K562 (cell line): ENCODE results near the gene SMIM36. TPM values are rescaled to one million over a fixed set of nuclear protein-coding genes. Genes with fewer than 3 reads are reported as not detected.

Experiments
- ATAC-seq: fragments of 200-7000 bp; cut with Tn5 transposase; 3 replicates; pipeline ENCODE4 v1.9.1; 2020; ENCODE audit warnings: moderate library complexity
- BruUV-seq: library from RNA; stranded (reverse); fragments of 400-500 nt; replicated peaks from 2 replicates; lab custom pipeline; 2021; lab: Mats Ljungman, UMichigan
- CTCF ChIA-PET: fragments of 300-600 bp; formaldehyde crosslinking; extraction: SDS; loops from one replicate; lab custom pipeline; 2021; ENCODE audit warnings: low intra/inter-chr PET ratio; lab: Yijun Ruan, JAX
- POLR2A ChIA-PET: fragments of 300-600, 350-650 bp; sonication (Branson Sonifier 250); formaldehyde crosslinking; extraction: SDS; loops from one replicate; lab custom pipeline; 2021; ENCODE audit warnings: antibody characterized with exemption, inconsistent platforms; lab: Yijun Ruan, JAX
- DNase-seq, 4 experiments: peaks; one replicate each; pipeline versions ENCODE4 v3.0.0 to v3.0.0-alpha.2; 2011 to 2018; ENCODE audit warnings: low spot score in 3 of 4, mixed read lengths in 3 of 4; ENCODE audit errors: extremely low read depth in 1 of 4
- FAIRE-seq: peaks from 2 replicates; lab custom pipeline; 2011; peaks lifted over from hg19 to GRCh38; lab: Jason Lieb, UNC
- H2AFZ ChIP-seq: 2 replicates; pipeline ENCODE4 v1.6.0; 2011; ENCODE audit warnings: low read depth, low read length, control low read depth, inconsistent platforms
- H3K27ac ChIP-seq: fragments of 200-600 bp; 3 replicates; pipeline ENCODE4 v1.8.0; 2011; ENCODE audit warnings: low read depth, mild to moderate bottlenecking, control low read depth, inconsistent platforms, low read length, moderate library complexity, mixed read lengths; ENCODE audit errors: extremely low read depth
- H3K27me3 ChIP-seq, 2 experiments: fragments of 300-600 bp in 1 of 2; 2 replicates in 1 of 2; 3 replicates in 1 of 2; pipeline versions ENCODE4 v1.6.0 to v1.8.0; 2011; ENCODE audit warnings: inconsistent platforms in 2 of 2, low read length in 2 of 2, mild to moderate bottlenecking in 1 of 2, mixed read lengths in 1 of 2, moderate library complexity in 1 of 2; ENCODE audit not compliant: control insufficient read depth in 2 of 2, insufficient read depth in 2 of 2
- H3K36me3 ChIP-seq: fragments of 300-600 bp; 3 replicates; pipeline ENCODE4 v1.8.0; 2011; ENCODE audit warnings: mild to moderate bottlenecking, low read length, inconsistent platforms; ENCODE audit not compliant: control insufficient read depth, insufficient read depth
- H3K4me1 ChIP-seq, 2 experiments: fragments of 200-600 bp in 1 of 2; replicated peaks in 1 of 2; 2 replicates in 1 of 2; 3 replicates in 1 of 2; pipeline versions ENCODE4 v1.5.1 to v1.8.0; 2011; ENCODE audit warnings: inconsistent platforms in 2 of 2, low read length in 2 of 2, mild to moderate bottlenecking in 1 of 2, mixed read lengths in 1 of 2, moderate library complexity in 1 of 2; ENCODE audit not compliant: control insufficient read depth in 2 of 2, insufficient read depth in 2 of 2
- H3K4me2 ChIP-seq: 2 replicates; pipeline ENCODE4 v1.6.1; 2011; ENCODE audit warnings: low read length, control low read depth, inconsistent platforms, mixed read lengths; ENCODE audit not compliant: insufficient read depth
- H3K4me3 ChIP-seq: fragments of 200-600 bp; sonication (generic), shearing (Covaris generic); 2 replicates; pipeline ENCODE4 v1.5.1; 2016; ENCODE audit warnings: control low read depth, inconsistent platforms
- H3K79me2 ChIP-seq: fragments of 200-600 bp; 3 replicates; pipeline ENCODE4 v1.8.0; 2011; ENCODE audit warnings: low read length, inconsistent platforms; ENCODE audit not compliant: control insufficient read depth, insufficient read depth
- H3K9ac ChIP-seq, 2 experiments: 2 replicates each; pipeline versions ENCODE4 v1.6.0 to v1.6.1; 2011; ENCODE audit warnings: low read depth in 2 of 2, low read length in 2 of 2, control low read depth in 1 of 2, inconsistent platforms in 1 of 2, mild to moderate bottlenecking in 1 of 2, mixed read lengths in 1 of 2; ENCODE audit not compliant: insufficient read depth in 1 of 2
- H3K9me1 ChIP-seq: one replicate; pipeline ENCODE4 v1.6.0; 2011; ENCODE audit warnings: inconsistent platforms, mild to moderate bottlenecking, low read length, moderate library complexity; ENCODE audit not compliant: control insufficient read depth, insufficient read depth
- H3K9me3 ChIP-seq: replicated peaks from 2 replicates; pipeline ENCODE4 v1.5.1; 2011; ENCODE audit warnings: low read depth, low read length, inconsistent platforms; ENCODE audit not compliant: control insufficient read depth, insufficient read depth
- H4K20me1 ChIP-seq: replicated peaks from 2 replicates; pipeline ENCODE4 v1.6.1; 2011; ENCODE audit warnings: low read length, inconsistent platforms, mixed read lengths; ENCODE audit not compliant: control insufficient read depth, insufficient read depth
- CBX2 ChIP-seq: fragments of 200-600 bp; sonication (generic); IDR thresholded peaks from one replicate; pipeline ENCODE4 v1.6.1; 2012; ENCODE audit warnings: mild to moderate bottlenecking, low read length, inconsistent platforms; ENCODE audit not compliant: insufficient read depth, poor library complexity, severe bottlenecking
- CBX3 ChIP-seq, 2 experiments: IDR thresholded peaks; 1 replicate in 1 of 2; 2 replicates in 1 of 2; pipeline ENCODE4 v1.6.1; 2012; ENCODE audit warnings: inconsistent platforms in 2 of 2, low read length in 2 of 2, borderline replicate concordance in 1 of 2, control low read depth in 1 of 2
- CBX5 ChIP-seq: IDR thresholded peaks from 2 replicates; pipeline ENCODE4 v1.6.1; 2014; ENCODE audit warnings: low read depth, borderline replicate concordance
- ILK ChIP-seq: fragments of 450-650 bp; IDR thresholded peaks from 2 replicates; pipeline ENCODE4 v1.6.1; 2016; ENCODE audit warnings: missing genetic modification characterization, low read depth, mild to moderate bottlenecking, missing compliant biosample characterization, moderate library complexity, borderline replicate concordance
- SAFB ChIP-seq: fragments of 200-400 bp; formaldehyde crosslinking; IDR thresholded peaks from 2 replicates; pipeline ENCODE4 v1.6.1; 2017; ENCODE audit warnings: low read depth, low read length, borderline replicate concordance
- SMARCC2 ChIP-seq: fragments of 450-650 bp; IDR thresholded peaks from 2 replicates; pipeline ENCODE4 v1.6.1; 2017; ENCODE audit warnings: antibody characterized with exemption, moderate library complexity, mild to moderate bottlenecking, low read depth
- XRCC4 ChIP-seq: IDR thresholded peaks from one replicate; pipeline ENCODE4 v1.6.1; 2011; ENCODE audit not compliant: insufficient read depth, insufficient read length; ENCODE audit errors: extremely low read depth
- ZNF384 ChIP-seq: IDR thresholded peaks from 2 replicates; pipeline ENCODE4 v1.6.1; 2012; ENCODE audit warnings: low read depth, low read length, improper control_type of control experiment
- ZNF507 ChIP-seq: conservative IDR thresholded peaks from 2 replicates; pipeline ENCODE4 v1.6.1; 2017; ENCODE audit warnings: missing genetic modification characterization, missing compliant biosample characterization
- WGBS: fragments of 100-300 bp; shearing (Covaris generic); methylation state at CpG from one replicate; pipeline ENCODE4 v1.1.6; 2016; ENCODE audit warnings: low coverage, mixed read lengths; ENCODE audit not compliant: insufficient coverage; ENCODE audit errors: missing lambda C conversion rate; 5-methylcytosine and 5-hydroxymethylcytosine counted together
- in situ Hi-C: fragments of 300-500 bp; cut with MboI; formaldehyde crosslinking; loops from 4 replicates; pipeline ENCODE4 v1.15.0; 2018; ENCODE audit warnings: inconsistent platforms, mixed read lengths
- intact Hi-C: fragments of 100-400 bp; cut with micrococcal nuclease; formaldehyde crosslinking; loops from 2 replicates; pipeline ENCODE4 v1.14.2; 2022
- polyA plus RNA-seq, 8 experiments: library from polyadenylated mRNA; depleted of rRNA in 4 of 8; stranded (reverse) in 5 of 8; unstranded in 3 of 8; fragments of >200 nt; fragmentation: Nextera tagmentation in 2 of 8; fragmentation: Illumina TruSeq in 1 of 8; extraction: Ambion mirVana in 2 of 8; extraction: Trizol in 1 of 8; gene quantifications; 2 replicates each; pipeline versions ENCODE4 v1.2.1 to v1.2.3, GENCODE V29; 2011 to 2014; ENCODE audit warnings: inconsistent platforms in 1 of 8, missing spikeins in 1 of 8
- total RNA-seq, 7 experiments: library from RNA; depleted of rRNA in 6 of 7; stranded (reverse); fragments of >200 nt in 6 of 7; fragmentation: Illumina TruSeq in 2 of 7; extraction: Trizol in 2 of 7; gene quantifications; 2 replicates each; pipeline versions ENCODE4 v1.2.1 to v1.2.3, GENCODE V29; 2011 to 2021; ENCODE audit warnings: low replicate concordance in 1 of 7

Gene SMIM36
- total and polyA plus RNA-seq, 9 of the 15 experiments (the other 6 are each of a cell fraction or from before 2014, with no cell fraction given): not detected

DNA sequence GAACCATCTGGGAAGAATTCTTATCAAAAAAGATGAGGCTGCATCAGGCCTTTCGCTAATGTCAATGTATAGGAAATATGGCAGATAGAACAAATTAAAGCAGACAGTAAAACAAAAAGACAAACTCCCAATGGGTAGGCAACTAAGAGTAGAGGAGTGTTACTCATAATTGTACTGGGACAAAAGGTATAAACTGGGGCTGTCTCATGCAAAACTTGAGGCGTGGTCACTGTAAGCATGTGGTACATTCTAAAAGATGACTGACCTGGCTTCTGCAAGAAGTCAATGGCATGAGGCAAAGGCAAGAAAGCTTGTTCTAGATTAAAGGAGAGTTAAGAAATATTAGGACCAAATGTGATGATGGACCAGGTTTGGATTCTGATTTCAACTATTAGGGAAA, 26.7 kb downstream of the SMIM36 start:
- 52% methylated on average over 2 of the region's 2 CpGs for WGBS
- CTCF ChIA-PET: no interaction called here
- no peak for ATAC-seq
- Histone ChIP-seq H2AFZ (no peak overlapping the region), H3K27ac (no peak overlapping the region), H3K9me1 (no peaks in the 10 kb centered on the region), H3K9me3 (no peaks in the 10 kb centered on the region), H3K4me1 (no peaks in the 10 kb centered on the region; a peak in 3 of 5 replicates), H3K79me2 (no peaks in the 10 kb centered on the region), H4K20me1 (no peaks in the 10 kb centered on the region), H3K4me3 (no peak overlapping the region), H3K9ac (no peak overlapping the region), H3K4me2 (no peak overlapping the region), H3K36me3 (no peaks in the 10 kb centered on the region)
- FAIRE-seq: no peak
- BruUV-seq: no TSS peak
- DNase-seq: no peak
- intact Hi-C loops (no loop called here), in situ Hi-C loops (no loop called here)
- POLR2A ChIA-PET: interaction anchor here (0.6 kb wide), 2 partner anchors 98 to 1626 kb away, joined by 3 read pairs; no protein-coding TSS in a partner anchor
- TF ChIP-seq SAFB: no peak
- no peak for TF ChIP-seq CBX2
- no peak for TF ChIP-seq ZNF384
- no peak for TF ChIP-seq ILK (tag)
- no peak for TF ChIP-seq SMARCC2
- no peak for TF ChIP-seq ZNF507 (tag)
- TF ChIP-seq CBX3 (IDR thresholded peaks at IDR 0.05; ENCODE audit: borderline replicate concordance in 1 of 2, low read length in 2 of 2): no peak
- TF ChIP-seq XRCC4: no peak
- TF ChIP-seq CBX5: no peak
- TF ChIP-seq, all 486 proteins: peak for 0
- H3K27me3 ChIP-seq: peaks cover 0 to 1% of the 10 kb centered on the region in 2 experiments; a peak in 1 of 5 replicates
